HG03439 (cell line): Measurements from ENCODE around the gene UBAC1.
"Not testable (repeated sequence)": the region's sequence is repeated elsewhere in the genome, so short reads cannot be mapped to it uniquely, and the experiment has no call there.

Experiments used
- ATAC-seq: cut with Tn5 transposase; IDR thresholded peaks from one replicate; pipeline ENCODE4 v1.9.1; 2021; ENCODE audit warnings: mild to moderate bottlenecking, moderate library complexity; ENCODE audit not compliant: unreplicated experiment

The UBAC1 gene

GRCh38 chr9:135923508-135923907, 37.7 kb downstream of the UBAC1 start:
- no peak for ATAC-seq

GRCh38 chr9:135921749-135922310, 39.3 kb downstream of the UBAC1 start:
- ATAC-seq: no peak

- no peak for ATAC-seq
Observed at GRCh38 chr9:135920973-135921585, 40.1 kb downstream of the UBAC1 start.

- ATAC-seq: no peak
Observed at GRCh38 chr9:135920256-135920930, 40.8 kb downstream of the UBAC1 start.

- no peak for ATAC-seq
Observed at GRCh38 chr9:135919318-135919890, 41.8 kb downstream of the UBAC1 start.

GRCh38 chr9:135916227-135916626, 44.9 kb downstream of the UBAC1 start:
- ATAC-seq: not testable (repeated sequence)

- no peak for ATAC-seq
Observed at GRCh38 chr9:135914921-135915320, 46.3 kb downstream of the UBAC1 start.

- ATAC-seq: not testable (repeated sequence)
Observed at GRCh38 chr9:135911233-135911632, 49.9 kb downstream of the UBAC1 start.

GRCh38 chr9:135910757-135911156, 50.4 kb downstream of the UBAC1 start:
- no peak for ATAC-seq

GRCh38 chr9:135910216-135910615, 51.0 kb downstream of the UBAC1 start:
- ATAC-seq: no peak

- ATAC-seq: no peak
Observed at GRCh38 chr9:135909371-135909770, 51.8 kb downstream of the UBAC1 start.

GRCh38 chr9:135908754-135909204, 52.4 kb downstream of the UBAC1 start:
- no peak for ATAC-seq

- peak; percentile 3 for ATAC-seq
Observed at GRCh38 chr9:135908093-135908753, 53.0 kb downstream of the UBAC1 start.

- peak; percentile 76 for ATAC-seq
Observed at GRCh38 chr9:135907431-135908092, 53.6 kb downstream of the UBAC1 start, which contains the start of gene CAMSAP1. CAMSAP1 (minus strand) TSS chr9:135907546; CDS start chr9:135907159, 387 bp downstream.

GRCh38 chr9:135907006-135907430, 54.2 kb downstream of the UBAC1 start:
- peak; percentile 10 for ATAC-seq

- ATAC-seq: peak; percentile 14
Observed at GRCh38 chr9:135906291-135907005, 54.7 kb downstream of the UBAC1 start.

GRCh38 chr9:135905380-135906258, 55.6 kb downstream of the UBAC1 start:
- no peak for ATAC-seq

GRCh38 chr9:135903786-135904520, 57.2 kb downstream of the UBAC1 start:
- ATAC-seq: no peak

GRCh38 chr9:135903358-135903656, 57.9 kb downstream of the UBAC1 start:
- ATAC-seq: no peak
